Mucosa of descending colon (tissue), 3 donors: Measurements from ENCODE around the gene ZNF169. TPM values are rescaled to one million over a fixed set of nuclear protein-coding genes. Genes with fewer than 3 reads are reported as not detected.
"Not testable (repeated sequence)": the region's sequence is repeated elsewhere in the genome, so short reads cannot be mapped to it uniquely, and the experiment has no call there.

ENCODE experiments used
- ATAC-seq: fragments of 200-7000 bp; cut with Tn5 transposase; one replicate; pipeline ENCODE4 v1.9.1; 2020; ENCODE audit warnings: mild to moderate bottlenecking, moderate library complexity
- DNase-seq, 3 donors: peaks; one replicate each; pipeline ENCODE4 v3.0.0-alpha.2; 2020
- H3K36me3 ChIP-seq: fragments of 200-600 bp; one replicate; pipeline ENCODE4 v1.8.0; 2021; ENCODE audit warnings: low read depth, mild to moderate bottlenecking
- H3K4me1 ChIP-seq: fragments of 200-600 bp; one replicate; pipeline ENCODE4 v1.8.0; 2021; ENCODE audit warnings: low read depth, mild to moderate bottlenecking
- H3K4me3 ChIP-seq: fragments of 200-600 bp; one replicate; pipeline ENCODE4 v1.8.0; 2021; ENCODE audit warnings: mild to moderate bottlenecking
- H3K9me3 ChIP-seq: fragments of 200-600 bp; one replicate; pipeline ENCODE4 v1.8.0; 2021; ENCODE audit warnings: mild to moderate bottlenecking
- intact Hi-C, 2 donors: fragments of 100-400 bp; cut with DNase I in 1 of 2; cut with micrococcal nuclease in 1 of 2; formaldehyde crosslinking; loops; one replicate each; pipeline versions ENCODE4 v1.11.0 to v1.11.1; 2022; cut with DNase I, micrococcal nuclease
- total RNA-seq, 3 donors: library from RNA; stranded (reverse); fragmentation: NEBNext Ultra II Directional in 2 of 3; extraction: Animal tissue kit (Norgen Biotek cat#: 25700) in 2 of 3; gene quantifications; one replicate each; pipeline versions ENCODE4 v1.2.1 to v1.2.4, GENCODE V29; 2021 to 2023
- TF ChIP-seq, protein P1 (sequence below): fragments of 200-600 bp; IDR thresholded peaks from one replicate; pipeline ENCODE4 v1.8.0; 2022; ENCODE audit warnings: antibody characterized with exemption, mild to moderate bottlenecking
- donor health status: DM: no; HTN: no; CAD: no; lungs with moderate emphysema.
- donor health status: DM: no; HTN: no; CAD: no.
- donor health status: DM: no; HTN: yes; CAD: no.

The ZNF169 gene
- total RNA-seq, 3 donors from 2014 or later = 8.0 to 19.7 (median 9.7) TPM

DNA sequence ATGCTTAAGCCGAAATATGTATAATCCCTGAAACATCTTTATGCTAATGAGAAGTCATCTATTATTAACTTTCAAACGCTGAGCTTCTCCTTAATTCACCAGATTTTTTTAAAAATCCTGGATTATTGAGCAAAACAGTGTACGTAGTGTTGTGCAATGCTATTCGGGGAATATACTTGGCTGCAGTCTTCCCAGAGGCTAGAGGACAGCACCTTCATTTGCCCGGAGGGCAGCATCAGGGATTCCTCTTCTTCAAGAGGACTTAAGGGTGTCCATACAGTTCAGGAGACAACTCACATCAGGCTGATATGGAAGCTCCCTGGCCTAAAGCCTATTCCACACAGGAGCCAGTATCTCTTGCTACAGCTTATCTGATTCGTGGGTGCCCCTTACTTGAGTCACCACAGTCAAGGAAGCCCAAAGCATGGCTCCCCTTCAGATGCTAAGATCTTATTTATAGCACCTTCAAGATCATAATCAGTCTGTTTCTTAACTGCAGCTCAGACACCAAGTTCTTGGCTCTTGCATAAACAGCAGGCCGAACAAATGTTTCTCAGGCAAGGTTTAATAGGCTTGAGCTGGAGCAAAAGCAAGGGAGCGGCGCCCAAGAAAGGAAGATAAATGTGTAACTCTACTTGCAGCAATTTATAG, 40.0 kb downstream of the ZNF169 start:
- no peaks in the 10 kb centered on the region for H3K36me3 ChIP-seq
- no peak overlapping the region for H3K4me3 ChIP-seq
- intact Hi-C loops = no loop called here
- no peaks in the 10 kb centered on the region for H3K9me3 ChIP-seq
- ATAC-seq (no peak), DNase-seq (no peak)
- H3K4me1 ChIP-seq = no peaks in the 10 kb centered on the region
- TF ChIP-seq, protein P1, sequence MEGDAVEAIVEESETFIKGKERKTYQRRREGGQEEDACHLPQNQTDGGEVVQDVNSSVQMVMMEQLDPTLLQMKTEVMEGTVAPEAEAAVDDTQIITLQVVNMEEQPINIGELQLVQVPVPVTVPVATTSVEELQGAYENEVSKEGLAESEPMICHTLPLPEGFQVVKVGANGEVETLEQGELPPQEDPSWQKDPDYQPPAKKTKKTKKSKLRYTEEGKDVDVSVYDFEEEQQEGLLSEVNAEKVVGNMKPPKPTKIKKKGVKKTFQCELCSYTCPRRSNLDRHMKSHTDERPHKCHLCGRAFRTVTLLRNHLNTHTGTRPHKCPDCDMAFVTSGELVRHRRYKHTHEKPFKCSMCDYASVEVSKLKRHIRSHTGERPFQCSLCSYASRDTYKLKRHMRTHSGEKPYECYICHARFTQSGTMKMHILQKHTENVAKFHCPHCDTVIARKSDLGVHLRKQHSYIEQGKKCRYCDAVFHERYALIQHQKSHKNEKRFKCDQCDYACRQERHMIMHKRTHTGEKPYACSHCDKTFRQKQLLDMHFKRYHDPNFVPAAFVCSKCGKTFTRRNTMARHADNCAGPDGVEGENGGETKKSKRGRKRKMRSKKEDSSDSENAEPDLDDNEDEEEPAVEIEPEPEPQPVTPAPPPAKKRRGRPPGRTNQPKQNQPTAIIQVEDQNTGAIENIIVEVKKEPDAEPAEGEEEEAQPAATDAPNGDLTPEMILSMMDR = no peak

GRCh38 chr9:94300470-94301301, 41.6 kb downstream of the ZNF169 start:
- intact Hi-C loops = no loop called here
- Histone ChIP-seq H3K4me1 (no peaks in the 10 kb centered on the region), H3K9me3 (no peaks in the 10 kb centered on the region), H3K4me3 (no peak overlapping the region), H3K36me3 (no peaks in the 10 kb centered on the region)
- ATAC-seq = peak; percentile 85
- TF ChIP-seq, protein P1 = no peak
- DNase-seq = peak in 1 of 3 donors; percentile 29

- intact Hi-C loops = no loop called here
- DNase-seq (no peak), ATAC-seq (no peak)
- H3K4me1 ChIP-seq = no peaks in the 10 kb centered on the region
- TF ChIP-seq, protein P1 = no peak
- no peaks in the 10 kb centered on the region for H3K36me3 ChIP-seq
- H3K9me3 ChIP-seq = no peaks in the 10 kb centered on the region
- H3K4me3 ChIP-seq = no peak overlapping the region
Measured at GRCh38 chr9:94301583-94301982, 42.5 kb downstream of the ZNF169 start.

DNA sequence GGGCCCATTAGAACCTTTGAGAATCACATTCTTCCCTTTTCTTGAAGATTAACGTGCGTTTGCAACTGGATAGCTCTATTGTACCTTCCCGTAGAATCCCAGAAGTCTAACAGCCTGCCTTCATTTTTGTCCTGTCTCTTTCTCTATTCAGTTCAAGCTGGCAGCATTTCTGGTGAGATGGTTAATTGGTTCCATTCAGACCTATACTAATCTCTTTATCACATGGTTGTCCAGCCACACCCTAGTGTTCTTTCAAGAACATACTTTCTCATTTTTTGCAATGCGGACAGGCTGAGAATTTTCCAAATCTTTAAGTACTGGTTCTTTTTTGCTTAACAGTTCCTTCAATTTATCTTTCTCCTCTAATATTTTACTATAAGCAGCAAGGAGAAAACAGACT, 43.3 kb downstream of the ZNF169 start:
- no peaks in the 10 kb centered on the region for H3K9me3 ChIP-seq
- DNase-seq (no peak), ATAC-seq (no peak)
- intact Hi-C loops = no loop called here
- no peaks in the 10 kb centered on the region for H3K4me1 ChIP-seq
- no peak overlapping the region for H3K4me3 ChIP-seq
- TF ChIP-seq, protein P1 = no peak
- no peaks in the 10 kb centered on the region for H3K36me3 ChIP-seq

DNA sequence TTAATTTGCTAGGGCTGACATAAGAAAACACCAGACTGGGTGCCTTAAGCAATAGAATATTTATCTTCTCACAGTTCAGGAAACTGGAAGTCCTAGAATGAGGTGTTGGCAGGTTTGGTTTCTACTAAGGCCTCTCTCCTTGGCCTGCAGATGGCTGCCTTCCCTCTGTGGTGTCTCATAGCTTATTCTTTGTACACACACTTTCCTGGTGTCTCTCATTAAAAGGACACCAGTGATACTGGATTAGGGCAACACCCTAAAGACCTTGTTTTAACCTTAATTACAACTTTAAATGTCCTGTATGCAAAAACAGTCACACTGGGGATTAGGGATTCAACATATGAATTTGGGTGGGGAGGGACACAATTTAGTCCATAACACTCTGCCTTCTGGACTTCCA, 44.2 kb downstream of the ZNF169 start:
- Histone ChIP-seq H3K36me3 (no peaks in the 10 kb centered on the region), H3K9me3 (no peaks in the 10 kb centered on the region), H3K4me3 (no peak overlapping the region), H3K4me1 (no peaks in the 10 kb centered on the region)
- ATAC-seq (no peak), DNase-seq (no peak)
- intact Hi-C loops = no loop called here
- TF ChIP-seq, protein P1 = no peak

GRCh38 chr9:94315034-94315984, 56.2 kb downstream of the ZNF169 start:
- DNase-seq, H3K4me1 ChIP-seq, H3K4me3 ChIP-seq, intact Hi-C loops, H3K36me3 ChIP-seq, H3K9me3 ChIP-seq: not testable (repeated sequence)
- ATAC-seq = peak; percentile 85

GRCh38 chr9:94316236-94316635, 57.1 kb downstream of the ZNF169 start:
- H3K9me3 ChIP-seq, H3K4me1 ChIP-seq, DNase-seq, intact Hi-C loops, H3K36me3 ChIP-seq, H3K4me3 ChIP-seq, ATAC-seq: not testable (repeated sequence)

DNA sequence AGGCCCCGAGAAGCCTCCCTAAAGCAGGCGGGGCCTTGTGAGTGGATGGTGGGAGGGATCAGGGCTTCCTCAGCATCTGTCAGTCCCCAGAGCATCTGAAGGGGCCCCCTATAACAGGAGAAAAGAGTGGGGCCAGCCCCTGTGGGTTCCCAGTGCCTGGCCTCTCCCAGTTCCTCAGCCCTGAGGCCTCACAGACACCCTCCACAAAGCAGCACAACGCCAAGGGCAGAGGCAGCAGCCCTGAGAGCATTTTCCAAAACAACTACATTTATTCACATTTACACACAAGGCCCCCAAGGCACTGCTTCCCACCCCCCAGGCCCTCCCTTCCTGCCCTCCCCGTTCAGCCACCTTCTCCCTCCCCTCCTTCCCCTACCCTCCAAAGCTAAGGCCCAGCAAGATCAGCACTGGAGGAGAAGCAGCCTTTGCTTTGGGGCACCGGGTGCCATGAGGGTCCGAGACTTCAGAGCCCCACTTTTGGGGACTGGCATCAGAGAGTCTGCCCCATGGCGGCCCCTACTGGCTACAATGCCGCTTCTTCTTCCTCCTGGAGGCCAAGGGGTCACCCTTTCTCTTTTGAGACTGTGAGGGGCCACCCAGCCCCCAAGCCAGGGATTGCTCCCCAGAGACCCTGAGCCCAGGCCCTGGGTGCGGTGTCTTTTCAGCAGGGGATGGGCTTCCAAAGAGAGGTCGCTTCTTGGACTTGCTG, 59.0 kb downstream of the ZNF169 start:
- ATAC-seq, H3K4me1 ChIP-seq, H3K4me3 ChIP-seq, intact Hi-C loops, DNase-seq, H3K36me3 ChIP-seq, H3K9me3 ChIP-seq: not testable (repeated sequence)
